ENCODE results near the gene EOMES. TPM values are rescaled to one million over a fixed set of nuclear protein-coding genes. Genes with fewer than 3 reads are reported as not detected.
"Not testable (repeated sequence)": the region's sequence is repeated elsewhere in the genome, so short reads cannot be mapped to it uniquely, and the experiment has no call there.

The EOMES gene
- total RNA-seq: under 1 TPM; 0.08 to 0.09 TPM
- long read RNA-seq: 0 reads

- DNase-seq (peak in 1 of 2 donors; percentile 53), ATAC-seq (peak; percentile 76)
- intact Hi-C loops (cut with DNase I, micrococcal nuclease): no loop called here
Observed at GRCh38 chr3:27721717-27722564, at the start of gene EOMES. Gene EOMES (minus strand): TSS chr3:27722323. CDS start chr3:27722294, 29 bp downstream.

GRCh38 chr3:27770384-27770783 is 48.3 kb upstream of the EOMES start:
- DNase-seq; ATAC-seq; intact Hi-C loops (cut with DNase I, micrococcal nuclease): not testable (repeated sequence)

- intact Hi-C loops (cut with DNase I, micrococcal nuclease): no loop called here
- DNase-seq (no peak), ATAC-seq (no peak)
Observed at GRCh38 chr3:27767000-27767399, 44.9 kb upstream of the EOMES start.

- no peak for ATAC-seq
- intact Hi-C loops (cut with DNase I, micrococcal nuclease): no loop called here
- no peak for DNase-seq
Observed at GRCh38 chr3:27758083-27758482, 36.0 kb upstream of the EOMES start.

GRCh38 chr3:27756877-27757276 is 34.8 kb upstream of the EOMES start:
- no peak for ATAC-seq

GRCh38 chr3:27752926-27753325 is 30.8 kb upstream of the EOMES start:
- ATAC-seq (no peak), DNase-seq (no peak)
- intact Hi-C loops (cut with DNase I, micrococcal nuclease): no loop called here

More at GRCh38 chr3:27756877-27757276, 34.8 kb upstream of the EOMES start:
- DNase-seq: no peak
- intact Hi-C loops (cut with DNase I, micrococcal nuclease): no loop called here

- DNase-seq (no peak), ATAC-seq (no peak)
- intact Hi-C loops (cut with DNase I, micrococcal nuclease): no loop called here
Observed at GRCh38 chr3:27749643-27750042, 27.5 kb upstream of the EOMES start.

GRCh38 chr3:27746838-27747237 is 24.7 kb upstream of the EOMES start:
- no peak for ATAC-seq
- no peak for DNase-seq
- intact Hi-C loops (cut with DNase I, micrococcal nuclease): no loop called here

- intact Hi-C loops (cut with DNase I, micrococcal nuclease): no loop called here
- no peak for DNase-seq
- no peak for ATAC-seq
Observed at GRCh38 chr3:27740854-27741253, 18.7 kb upstream of the EOMES start.

- DNase-seq (no peak), ATAC-seq (no peak)
- intact Hi-C loops (cut with DNase I, micrococcal nuclease): no loop called here
Observed at GRCh38 chr3:27737091-27737490, 15.0 kb upstream of the EOMES start.

- intact Hi-C loops (cut with DNase I, micrococcal nuclease): no loop called here
- DNase-seq (no peak), ATAC-seq (no peak)
Observed at GRCh38 chr3:27730774-27731659, 8.9 kb upstream of the EOMES start.

GRCh38 chr3:27729748-27730611 is 7.9 kb upstream of the EOMES start:
- DNase-seq (no peak), ATAC-seq (no peak)
- intact Hi-C loops (cut with DNase I, micrococcal nuclease): no loop called here

- intact Hi-C loops (cut with DNase I, micrococcal nuclease): no loop called here
- no peak for ATAC-seq
- DNase-seq: no peak
Observed at GRCh38 chr3:27729325-27729724, 7.2 kb upstream of the EOMES start.

GRCh38 chr3:27728195-27729087 is 6.3 kb upstream of the EOMES start:
- DNase-seq (no peak), ATAC-seq (no peak)
- intact Hi-C loops (cut with DNase I, micrococcal nuclease): no loop called here

GRCh38 chr3:27726240-27726639 is 4.1 kb upstream of the EOMES start:
- ATAC-seq (no peak), DNase-seq (no peak)
- intact Hi-C loops (cut with DNase I, micrococcal nuclease): no loop called here

- DNase-seq (no peak), ATAC-seq (no peak)
- intact Hi-C loops (cut with DNase I, micrococcal nuclease): no loop called here
Observed at GRCh38 chr3:27724459-27725197, 2.5 kb upstream of the EOMES start.

GRCh38 chr3:27723815-27724458 is 1.8 kb upstream of the EOMES start:
- DNase-seq (no peak), ATAC-seq (no peak)
- intact Hi-C loops (cut with DNase I, micrococcal nuclease): no loop called here

Measured in left colon (tissue), 2 donors.